Astrocyte (in vitro differentiated cells and primary cell): ENCODE results near the gene SCAP.

Experiments
- CTCF ChIP-seq: IDR thresholded peaks from 2 replicates; pipeline ENCODE4 v1.5.1; 2011; ENCODE audit warnings: low read depth, mild to moderate bottlenecking, inconsistent platforms, low read length, moderate library complexity; ENCODE audit not compliant: insufficient read depth
- EZH2 ChIP-seq: IDR thresholded peaks from 2 replicates; pipeline ENCODE4 v1.6.1; 2012; ENCODE audit warnings: mild to moderate bottlenecking, low read length, inconsistent platforms; ENCODE audit not compliant: insufficient read depth

- TF ChIP-seq CTCF: no peak
- no peak for TF ChIP-seq EZH2
These were observed 80.9 kb downstream of the SCAP start for GRCh38 chr3:47394881-47395280.
